ENCODE data around the gene ITPR2. TPM values are rescaled to one million over a fixed set of nuclear protein-coding genes. Genes with fewer than 3 reads are reported as not detected.

Gene ITPR2
- total RNA-seq, 1 experiment from 2014 or later: 4.0 TPM

GRCh38 chr12:26817183-26817591 lies 15.8 kb downstream of the ITPR2 start:
- H3K27me3 ChIP-seq (ENCODE audit: low read length): no peaks in the 10 kb centered on the region
- ChIA-PET POLR2A (ENCODE audit: unreplicated experiment) (interaction anchor here (0.6 kb wide), 1 partner anchor 50 kb away, joined by 3 read pairs; no protein-coding TSS in a partner anchor), CTCF (interaction anchor here (0.6 kb wide), 1 partner anchor 199 kb away, joined by 3 read pairs; no protein-coding TSS in a partner anchor)
- H4K20me1 ChIP-seq (ENCODE audit: low read length): no peaks in the 10 kb centered on the region
- no peak overlapping the region for H3K4me2 ChIP-seq (ENCODE audit: low read length)
- H2AFZ ChIP-seq (ENCODE audit: low read length): no peak overlapping the region
- no TSS peak for BruUV-seq (replicated peaks)
- H3K9me2 ChIP-seq (replicated peaks; ENCODE audit: low read length): no peaks in the 10 kb centered on the region
- no peak for ATAC-seq
- H3K4me3 ChIP-seq (ENCODE audit: low read length): no peak overlapping the region
- H3K9me3 ChIP-seq (ENCODE audit: low read length): no peaks in the 10 kb centered on the region
- no peak for TF ChIP-seq CTCF (conservative IDR thresholded peaks at IDR 0.05; ENCODE audit: low read depth, low read length)
- no peak overlapping the region for H3K9ac ChIP-seq (ENCODE audit: low read length)
- intact Hi-C loops (cut with micrococcal nuclease): no loop called here
- no peaks in the 10 kb centered on the region for H3K36me3 ChIP-seq (ENCODE audit: low read depth, low read length)
- H3F3A ChIP-seq (ENCODE audit: low read length, unreplicated experiment): no peaks in the 10 kb centered on the region
- no peak overlapping the region for H3K27ac ChIP-seq (ENCODE audit: low read length)
- no peak for DNase-seq
- H3K79me2 ChIP-seq (ENCODE audit: low read length): no peaks in the 10 kb centered on the region
- H3K4me1 ChIP-seq (ENCODE audit: insufficient read depth, low read length): peaks cover 8% of the 10 kb centered on the region

GRCh38 chr12:26813812-26814211 lies 19.2 kb downstream of the ITPR2 start:
- intact Hi-C loops (cut with micrococcal nuclease): no loop called here
- H3K4me1 ChIP-seq (ENCODE audit: insufficient read depth, low read length): no peaks in the 10 kb centered on the region
- no peak for DNase-seq
- no peaks in the 10 kb centered on the region for H4K20me1 ChIP-seq (ENCODE audit: low read length)
- no peak overlapping the region for H3K4me2 ChIP-seq (ENCODE audit: low read length)
- ChIA-PET POLR2A (ENCODE audit: unreplicated experiment) (no interaction called here), CTCF (no interaction called here)
- H3F3A ChIP-seq (ENCODE audit: low read length, unreplicated experiment): no peaks in the 10 kb centered on the region
- ATAC-seq: no peak
- no peaks in the 10 kb centered on the region for H3K9me3 ChIP-seq (ENCODE audit: low read length)
- no peak overlapping the region for H3K27ac ChIP-seq (ENCODE audit: low read length)
- H3K9ac ChIP-seq (ENCODE audit: low read length): no peak overlapping the region
- H3K27me3 ChIP-seq (ENCODE audit: low read length): no peaks in the 10 kb centered on the region
- TF ChIP-seq EZH2phosphoT487 (IDR thresholded peaks at IDR 0.05; ENCODE audit: borderline replicate concordance, low read length) (no peak), CTCF (conservative IDR thresholded peaks at IDR 0.05; ENCODE audit: low read depth, low read length) (no peak), EZH2 (IDR thresholded peaks at IDR 0.05; ENCODE audit: low read length, unreplicated experiment) (no peak)
- no peak overlapping the region for H3K4me3 ChIP-seq (ENCODE audit: low read length)
- H2AFZ ChIP-seq (ENCODE audit: low read length): no peak overlapping the region
- no peaks in the 10 kb centered on the region for H3K36me3 ChIP-seq (ENCODE audit: low read depth, low read length)
- H3K79me2 ChIP-seq (ENCODE audit: low read length): no peaks in the 10 kb centered on the region
- no peaks in the 10 kb centered on the region for H3K9me2 ChIP-seq (replicated peaks; ENCODE audit: low read length)
- no TSS peak for BruUV-seq (replicated peaks)

GRCh38 chr12:26810330-26810729 lies 22.7 kb downstream of the ITPR2 start:
- TF ChIP-seq EZH2phosphoT487 (IDR thresholded peaks at IDR 0.05; ENCODE audit: borderline replicate concordance, low read length): no peak
- no peaks in the 10 kb centered on the region for H3K27me3 ChIP-seq (ENCODE audit: low read length)
- intact Hi-C loops (cut with micrococcal nuclease): no loop called here
- H3K4me3 ChIP-seq (ENCODE audit: low read length): no peak overlapping the region
- H3K27ac ChIP-seq (ENCODE audit: low read length): no peak overlapping the region
- DNase-seq (no peak), ATAC-seq (peak; percentile 54)
- no peaks in the 10 kb centered on the region for H3F3A ChIP-seq (ENCODE audit: low read length, unreplicated experiment)
- H3K4me2 ChIP-seq (ENCODE audit: low read length): no peak overlapping the region
- BruUV-seq (replicated peaks): no TSS peak
- no peaks in the 10 kb centered on the region for H3K79me2 ChIP-seq (ENCODE audit: low read length)
- no peaks in the 10 kb centered on the region for H4K20me1 ChIP-seq (ENCODE audit: low read length)
- H3K4me1 ChIP-seq (ENCODE audit: insufficient read depth, low read length): no peaks in the 10 kb centered on the region
- H3K9me3 ChIP-seq (ENCODE audit: low read length): no peaks in the 10 kb centered on the region
- ChIA-PET POLR2A (ENCODE audit: unreplicated experiment) (no interaction called here), CTCF (no interaction called here)
- H3K9ac ChIP-seq (ENCODE audit: low read length): no peak overlapping the region
- H3K9me2 ChIP-seq (replicated peaks; ENCODE audit: low read length): no peaks in the 10 kb centered on the region
- H2AFZ ChIP-seq (ENCODE audit: low read length): no peak overlapping the region
- H3K36me3 ChIP-seq (ENCODE audit: low read depth, low read length): no peaks in the 10 kb centered on the region

All from PC-3 (cell line).